GM21423 (cell line): ENCODE results near the gene RAD51B.
"Not testable (repeated sequence)": the region's sequence is repeated elsewhere in the genome, so short reads cannot be mapped to it uniquely, and the experiment has no call there.

Source experiments
- ATAC-seq: cut with Tn5 transposase; IDR thresholded peaks from one replicate; pipeline ENCODE4 v1.9.1; 2021; ENCODE audit warnings: mild to moderate bottlenecking, moderate library complexity; ENCODE audit not compliant: unreplicated experiment

Gene RAD51B

DNA sequence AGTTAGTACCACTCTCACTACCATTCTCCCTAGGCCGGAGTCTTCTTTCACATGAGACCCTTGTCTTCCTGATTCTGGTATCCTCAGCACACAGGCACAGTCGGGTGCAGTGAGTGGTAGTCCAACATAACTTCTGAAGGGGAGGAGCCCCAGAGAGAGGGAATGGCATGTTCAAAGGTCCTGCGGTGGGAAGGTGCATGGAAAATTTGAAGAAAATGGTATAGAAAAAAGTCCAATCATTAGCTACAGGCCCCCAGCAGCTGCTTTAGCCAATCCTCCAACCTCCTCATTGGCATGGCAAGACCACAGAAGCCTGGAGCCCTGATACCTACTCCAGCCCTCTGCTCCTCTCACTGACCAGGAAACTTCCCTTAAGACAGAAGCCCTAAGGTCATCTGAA lies 876.7 kb downstream of the RAD51B start:
- no peak for ATAC-seq

DNA sequence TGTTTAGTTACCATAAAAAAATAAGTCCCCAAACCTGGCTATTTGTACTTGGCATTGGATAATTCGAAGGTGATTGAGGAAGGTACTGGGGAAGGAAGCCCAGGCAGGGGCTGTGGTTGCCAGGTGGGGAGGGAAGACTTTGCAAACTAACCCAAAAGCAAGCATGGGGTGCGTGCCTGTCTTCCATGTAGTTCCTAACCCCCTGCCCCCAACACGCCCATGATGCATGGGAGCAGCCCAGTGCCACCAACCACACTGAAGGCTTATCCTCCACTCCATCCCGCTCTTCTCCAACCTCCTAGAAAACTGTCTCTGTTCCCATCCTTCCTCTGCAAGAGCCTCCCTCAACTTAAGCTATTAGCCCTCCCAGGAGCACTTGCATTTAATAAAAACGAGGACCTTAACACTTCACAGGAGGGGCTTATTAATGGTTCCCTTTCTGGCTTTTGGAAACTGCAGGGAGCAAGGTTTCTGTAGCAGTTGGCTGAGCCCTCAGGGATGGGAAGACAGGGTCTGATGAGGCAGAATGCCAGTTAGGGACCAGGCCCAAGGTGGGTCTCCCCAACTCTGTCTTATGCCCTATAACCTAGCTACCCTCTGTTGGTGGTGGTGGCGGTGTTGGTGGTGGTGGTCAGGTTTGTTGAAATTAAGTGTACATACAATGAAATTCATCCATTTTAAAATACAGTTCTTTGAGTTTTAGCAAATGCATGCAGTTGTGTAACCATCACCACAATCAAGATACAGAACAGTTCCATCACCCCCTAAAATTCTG lies 877.3 kb downstream of the RAD51B start:
- no peak for ATAC-seq

DNA sequence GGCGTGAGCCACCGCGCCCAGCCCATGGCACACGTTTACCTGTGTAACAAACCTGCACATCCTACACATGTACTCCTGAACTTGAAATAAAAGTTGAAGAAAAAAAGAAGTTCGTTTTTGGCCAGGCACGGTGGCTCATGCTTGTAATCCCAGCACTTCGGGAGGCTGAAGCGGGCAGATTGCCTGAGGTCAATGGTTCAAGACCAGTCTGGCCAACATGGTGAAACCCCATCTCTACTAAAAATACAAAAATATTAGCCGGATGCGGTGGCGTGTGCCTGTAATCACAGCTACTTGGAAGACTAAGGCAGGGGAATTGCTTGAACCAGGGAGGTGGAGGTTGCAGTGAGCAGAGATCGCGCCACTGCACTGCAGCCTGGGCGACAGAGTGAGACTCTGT lies 879.2 kb downstream of the RAD51B start:
- ATAC-seq = not testable (repeated sequence)

DNA sequence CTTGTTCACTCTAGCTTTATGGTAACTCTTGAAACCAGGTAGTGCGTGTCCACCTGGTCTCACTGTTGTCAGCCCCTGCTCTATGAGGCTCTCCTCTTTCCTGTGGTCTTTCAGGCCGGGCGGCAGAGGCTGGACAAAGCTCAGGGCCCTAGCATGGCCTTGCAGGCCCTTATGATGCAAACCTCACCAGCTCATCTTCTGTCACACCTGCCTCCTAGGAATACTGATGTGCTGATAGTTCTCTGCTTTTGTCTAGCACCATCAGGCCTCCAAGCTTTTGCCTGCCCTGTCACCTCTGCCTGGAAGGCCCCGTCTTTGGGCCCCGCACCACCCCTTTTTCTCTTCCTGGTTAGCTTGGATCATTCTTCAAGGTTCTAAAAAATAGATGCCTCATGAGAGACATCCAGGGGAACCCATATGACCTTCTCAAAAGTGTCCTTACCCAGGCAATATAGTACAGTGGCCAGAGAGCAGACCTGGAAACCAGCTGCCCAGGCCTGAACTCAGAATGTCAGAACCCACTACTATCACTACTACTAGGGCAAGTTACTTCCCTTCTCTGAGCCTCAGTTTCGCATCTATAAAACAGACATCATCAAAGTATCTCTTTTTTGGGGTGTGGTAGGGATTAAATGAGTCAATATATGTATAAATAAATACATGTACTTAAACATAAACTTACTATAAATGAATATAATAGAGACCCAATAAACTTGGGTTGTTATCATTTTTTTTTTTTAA lies 881.6 kb downstream of the RAD51B start:
- no peak for ATAC-seq

DNA sequence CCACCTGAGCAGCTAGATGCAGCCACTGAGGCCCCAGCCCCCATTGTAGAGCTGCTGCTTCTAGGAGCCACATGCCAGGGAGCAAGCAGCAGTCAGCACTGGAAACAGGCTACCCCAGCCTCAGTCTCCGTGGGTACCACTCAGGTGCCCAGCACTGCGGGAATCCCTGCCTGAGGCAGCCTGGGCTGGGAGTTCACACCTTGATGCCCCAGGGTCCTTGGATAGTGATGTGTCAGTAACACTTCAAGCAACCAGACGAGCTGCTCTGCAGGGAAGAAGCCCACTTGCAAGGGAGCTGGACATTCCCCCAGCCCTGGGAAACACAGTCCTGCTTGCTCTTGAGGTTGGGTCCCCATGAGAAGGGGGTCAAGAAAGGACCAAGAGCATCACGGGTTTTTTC lies 882.6 kb downstream of the RAD51B start:
- ATAC-seq = no peak

DNA sequence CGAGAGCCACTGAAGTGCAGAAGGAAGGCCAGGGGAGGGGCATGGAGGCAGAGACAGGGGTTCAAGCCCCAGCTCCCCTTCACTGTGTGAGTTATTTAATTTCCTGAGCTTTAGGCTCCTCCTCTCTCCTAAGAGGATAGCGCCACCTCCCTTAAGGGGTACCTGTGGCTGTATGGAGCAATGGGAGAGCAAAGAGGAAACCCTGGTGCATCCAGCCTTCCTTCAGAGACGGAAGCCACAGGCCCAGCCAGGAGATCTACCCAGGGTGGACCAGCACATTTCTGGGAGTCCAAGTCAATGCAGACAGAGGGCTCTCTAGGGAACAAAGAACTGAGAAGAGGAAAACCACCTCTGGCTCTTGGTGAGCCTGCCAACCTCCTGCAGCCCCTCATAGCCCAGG lies 883.0 kb downstream of the RAD51B start:
- ATAC-seq = no peak

DNA sequence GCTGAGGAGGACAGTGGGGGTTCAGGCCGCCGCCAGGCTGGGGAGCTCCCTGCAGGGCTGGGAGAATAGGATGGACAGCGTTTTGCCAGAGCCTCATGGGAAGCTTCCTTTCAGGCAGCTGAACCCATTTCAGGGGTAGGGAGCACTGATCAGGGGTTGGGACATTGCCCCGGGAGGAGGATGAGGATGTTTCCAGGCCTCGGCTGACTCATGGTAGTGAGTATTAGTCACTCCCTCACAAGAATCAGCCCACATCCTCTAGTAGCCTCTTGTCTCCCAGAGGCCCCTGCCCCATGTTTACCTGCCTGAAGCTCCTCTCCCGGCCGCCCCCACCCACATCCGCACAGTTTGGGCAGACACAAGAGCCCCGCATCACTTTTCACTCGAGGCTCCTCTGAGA lies 883.5 kb downstream of the RAD51B start:
- ATAC-seq = no peak

DNA sequence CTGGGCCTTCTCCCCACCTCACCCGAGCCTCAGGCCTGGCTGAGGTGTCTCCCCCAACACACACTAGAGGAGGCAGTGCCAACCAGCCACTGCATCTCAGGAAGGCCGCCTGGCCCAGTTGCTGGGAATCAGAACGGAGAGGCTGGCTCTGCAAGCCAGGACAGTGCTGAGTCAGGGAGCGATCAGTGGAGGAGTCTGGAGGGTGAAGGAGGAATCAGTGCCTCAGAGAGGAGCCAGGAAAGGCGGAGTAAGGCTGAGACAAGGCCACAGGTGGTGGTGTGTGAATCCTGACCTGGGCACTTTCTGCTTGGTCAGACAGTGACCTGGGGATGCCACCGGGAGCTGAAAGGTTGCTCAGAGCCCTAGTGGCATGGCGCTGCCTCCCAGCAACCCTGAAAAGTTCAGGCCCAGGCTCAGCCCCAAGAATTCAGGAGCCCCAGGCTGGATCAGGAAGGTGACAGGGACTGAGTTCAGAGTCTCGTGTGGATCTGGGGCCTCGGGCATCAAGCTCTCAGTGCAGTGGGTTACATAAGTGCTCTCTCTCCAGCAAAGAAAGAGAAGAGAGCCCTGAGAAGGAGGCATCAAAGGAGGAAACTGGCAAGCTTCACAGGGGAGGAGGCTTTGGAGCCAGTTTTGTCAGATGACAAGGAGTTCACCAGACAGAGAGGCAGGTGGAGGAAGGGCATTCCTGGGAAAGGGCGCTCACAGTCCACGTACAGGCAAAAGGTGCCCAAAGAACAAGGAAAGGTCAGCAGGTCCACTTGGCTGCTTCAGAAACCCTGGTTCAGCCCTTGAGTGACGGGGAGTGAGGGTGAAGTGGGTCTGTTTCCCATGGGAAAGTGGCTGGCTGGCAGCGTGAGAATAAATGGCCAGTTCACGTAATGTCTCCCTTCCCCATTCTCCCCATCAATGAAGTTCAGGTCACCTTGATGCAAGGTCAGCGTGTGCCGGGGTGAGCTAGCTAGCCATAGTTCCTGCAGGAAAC lies 885.4 kb downstream of the RAD51B start:
- ATAC-seq = no peak

DNA sequence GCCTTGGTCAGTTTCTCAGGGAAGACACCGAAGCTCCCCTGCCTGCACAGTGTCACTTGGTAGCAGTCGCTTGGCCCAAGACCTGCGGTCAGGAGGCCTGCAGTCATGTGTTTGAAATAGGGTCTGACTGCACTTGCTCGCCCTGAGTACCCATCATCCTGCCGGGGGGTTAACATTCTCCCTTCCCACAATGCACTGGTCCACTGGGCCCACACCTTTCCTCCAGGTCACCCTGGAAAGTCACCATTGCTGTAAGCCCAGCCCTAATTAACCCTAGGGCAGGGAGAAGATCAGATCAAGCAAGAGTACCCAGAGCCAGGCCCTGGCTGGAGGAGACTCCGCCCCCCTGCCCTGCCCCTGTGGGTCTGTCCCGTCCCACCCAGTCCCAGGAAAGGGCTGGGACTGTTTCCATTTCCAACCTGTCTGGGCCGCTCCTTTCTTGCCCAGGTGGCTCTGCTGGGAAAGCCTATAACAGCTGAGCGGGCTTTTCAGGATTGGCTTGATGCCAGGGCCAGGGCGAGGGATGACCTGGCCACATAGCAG lies 886.2 kb downstream of the RAD51B start:
- ATAC-seq = no peak

DNA sequence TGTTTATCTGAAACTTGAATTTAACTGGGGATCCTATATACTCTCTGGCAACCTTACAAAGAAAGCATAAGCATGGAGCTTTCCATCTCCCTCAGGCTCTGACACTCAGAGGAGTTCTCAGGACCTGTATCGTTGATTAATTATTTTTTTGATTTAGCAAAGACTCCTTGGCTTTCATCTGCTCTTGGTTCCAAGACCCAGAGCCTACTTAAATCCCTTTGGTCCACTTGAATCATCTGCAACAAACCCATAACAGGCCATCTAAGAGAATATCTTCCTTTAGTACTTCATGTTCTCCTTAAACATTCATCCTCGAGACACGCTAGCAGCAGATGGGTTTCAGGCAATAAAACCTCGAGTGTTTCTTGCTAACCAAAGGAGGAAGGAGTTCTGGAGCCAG lies 887.9 kb downstream of the RAD51B start:
- no peak for ATAC-seq

DNA sequence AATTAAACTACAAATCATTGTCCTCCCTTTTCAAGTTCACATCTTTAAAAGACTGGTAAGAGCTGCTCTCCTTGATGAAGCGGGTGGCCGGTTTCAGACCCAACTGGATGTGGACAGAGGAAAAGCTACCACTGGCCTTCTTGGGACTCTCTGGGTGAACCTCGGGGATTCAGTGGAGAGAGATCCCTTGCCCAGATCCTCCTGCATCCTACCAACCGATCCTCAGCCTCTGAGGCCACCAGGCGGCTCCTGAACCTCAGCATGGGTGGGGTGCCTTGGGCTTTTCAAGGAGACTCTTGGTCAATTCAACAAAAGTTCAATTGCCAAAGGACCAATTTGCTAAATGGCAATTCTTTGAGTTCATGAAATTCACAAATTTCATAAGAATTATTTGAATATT lies 888.8 kb downstream of the RAD51B start:
- ATAC-seq = no peak

DNA sequence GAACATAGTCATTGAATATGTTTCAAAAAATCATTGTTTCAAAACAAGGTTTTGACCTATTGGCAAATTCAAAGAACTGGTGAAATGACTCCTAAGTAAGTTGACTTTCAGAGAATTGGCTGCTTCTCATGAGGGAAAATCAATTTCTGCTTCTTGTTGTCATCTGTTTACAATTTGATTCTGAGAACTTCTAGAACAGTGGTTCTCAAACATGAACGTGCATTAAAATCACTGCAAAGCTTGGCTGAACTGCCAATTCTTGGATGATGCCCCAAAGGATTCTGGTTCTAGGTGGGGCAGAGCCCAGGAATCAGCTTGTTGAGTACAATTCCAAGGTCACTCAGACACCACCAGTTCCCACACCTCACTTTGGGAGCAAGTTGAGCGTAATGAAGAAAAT lies 889.4 kb downstream of the RAD51B start:
- ATAC-seq = no peak

DNA sequence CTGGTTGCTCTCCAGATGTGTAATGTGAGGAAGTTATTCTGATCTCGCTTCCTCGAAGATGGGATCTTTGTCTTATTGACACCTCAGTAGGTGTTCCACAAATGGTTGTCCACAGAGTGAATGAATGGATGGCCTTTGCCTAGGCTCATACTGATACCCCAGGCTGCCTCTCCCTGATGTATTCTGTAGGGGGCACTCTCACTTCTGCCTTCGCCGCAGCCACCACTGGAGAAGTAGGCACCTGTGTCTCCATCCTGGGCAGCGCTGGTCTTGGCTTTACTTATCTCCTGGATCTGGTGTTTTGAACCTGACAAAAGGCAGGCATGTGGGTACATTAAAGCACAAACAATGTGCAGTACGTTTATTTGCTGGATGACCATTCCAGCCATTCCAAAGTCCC lies 891.2 kb downstream of the RAD51B start:
- ATAC-seq = no peak

DNA sequence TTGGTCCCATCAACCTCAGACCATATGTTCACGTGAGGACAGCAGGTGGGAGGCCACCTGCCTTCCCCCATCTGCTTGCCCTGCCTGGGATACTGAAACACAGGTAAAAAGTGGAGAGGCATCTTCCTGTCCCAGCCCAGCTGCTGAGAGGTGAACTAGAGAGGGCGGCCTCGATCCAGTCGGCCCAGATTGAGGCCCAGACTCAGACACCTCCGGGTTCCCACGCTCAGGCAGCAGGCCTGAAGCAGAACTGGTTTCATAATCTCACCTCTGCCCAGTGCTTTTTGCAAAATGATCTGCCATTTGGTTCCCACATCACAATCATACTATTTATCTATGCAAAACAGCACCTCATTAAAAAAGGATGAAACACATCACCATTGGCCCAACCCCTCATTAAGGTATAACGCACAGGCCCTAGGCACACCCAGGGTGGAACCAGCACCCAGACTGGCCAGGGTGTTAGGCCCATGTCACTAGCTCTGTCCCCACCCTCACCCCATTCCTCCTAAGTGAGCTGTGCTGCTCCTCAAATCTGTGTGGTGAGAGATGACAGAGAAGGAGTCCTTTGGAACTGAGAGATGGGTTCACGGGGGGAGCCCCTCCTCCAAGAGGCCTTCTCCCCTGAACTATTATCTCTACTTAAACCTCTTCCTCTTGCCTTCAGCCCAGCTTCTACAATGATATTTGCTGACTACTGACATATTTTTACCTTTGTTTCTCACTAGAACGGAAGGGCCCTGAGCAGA lies 892.2 kb downstream of the RAD51B start:
- no peak for ATAC-seq

DNA sequence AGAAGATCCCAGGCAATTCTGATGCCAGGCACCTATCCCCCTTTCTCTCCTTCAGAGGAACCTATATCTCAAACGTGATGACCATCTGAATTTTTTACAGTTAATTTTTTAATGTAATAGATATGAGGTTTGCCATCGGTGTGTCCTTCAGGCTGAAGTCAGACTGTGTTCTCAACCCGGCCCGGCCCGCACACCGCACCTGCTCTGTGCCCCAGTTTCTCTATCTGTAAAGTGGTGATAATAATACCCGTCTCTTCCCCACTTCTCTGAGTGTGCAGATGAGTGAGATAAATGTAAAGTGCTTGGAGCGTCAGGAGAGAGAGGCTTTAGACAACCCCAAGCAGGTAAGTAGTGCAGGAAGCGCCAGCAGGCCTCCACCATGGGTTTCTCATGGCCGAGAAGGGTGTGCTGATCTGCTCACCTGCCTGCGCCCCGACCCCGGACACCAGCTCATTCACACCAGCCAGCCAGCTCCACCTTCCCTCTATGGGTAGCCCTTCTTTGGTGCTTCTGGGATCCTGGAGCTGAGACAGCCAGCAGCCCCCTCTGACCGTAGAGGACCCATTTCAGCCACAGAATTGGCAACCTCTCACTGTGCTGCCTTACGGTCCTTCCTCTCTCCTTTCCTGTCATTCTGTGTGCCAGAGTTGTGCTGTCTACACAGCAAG lies 893.3 kb downstream of the RAD51B start:
- no peak for ATAC-seq

DNA sequence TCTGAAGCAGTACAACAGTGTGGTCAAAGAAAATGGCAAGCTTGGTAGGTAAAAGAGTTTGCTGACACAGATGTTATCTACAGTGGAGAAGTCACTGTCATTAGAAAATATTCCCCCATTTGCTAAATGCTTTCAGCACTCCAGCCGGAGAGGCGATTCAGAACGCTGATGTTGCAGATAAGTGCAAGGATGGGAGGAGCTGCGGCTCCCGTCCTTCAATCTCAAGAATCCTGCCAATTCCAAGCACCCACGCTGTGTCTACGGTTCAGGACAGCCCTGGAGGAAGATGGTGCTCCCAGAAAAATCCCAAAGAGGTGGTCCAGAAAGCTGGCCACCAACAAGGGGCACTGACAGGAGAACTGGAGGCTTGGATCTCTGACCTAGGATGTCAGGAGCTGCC lies 894.2 kb downstream of the RAD51B start:
- ATAC-seq = no peak

DNA sequence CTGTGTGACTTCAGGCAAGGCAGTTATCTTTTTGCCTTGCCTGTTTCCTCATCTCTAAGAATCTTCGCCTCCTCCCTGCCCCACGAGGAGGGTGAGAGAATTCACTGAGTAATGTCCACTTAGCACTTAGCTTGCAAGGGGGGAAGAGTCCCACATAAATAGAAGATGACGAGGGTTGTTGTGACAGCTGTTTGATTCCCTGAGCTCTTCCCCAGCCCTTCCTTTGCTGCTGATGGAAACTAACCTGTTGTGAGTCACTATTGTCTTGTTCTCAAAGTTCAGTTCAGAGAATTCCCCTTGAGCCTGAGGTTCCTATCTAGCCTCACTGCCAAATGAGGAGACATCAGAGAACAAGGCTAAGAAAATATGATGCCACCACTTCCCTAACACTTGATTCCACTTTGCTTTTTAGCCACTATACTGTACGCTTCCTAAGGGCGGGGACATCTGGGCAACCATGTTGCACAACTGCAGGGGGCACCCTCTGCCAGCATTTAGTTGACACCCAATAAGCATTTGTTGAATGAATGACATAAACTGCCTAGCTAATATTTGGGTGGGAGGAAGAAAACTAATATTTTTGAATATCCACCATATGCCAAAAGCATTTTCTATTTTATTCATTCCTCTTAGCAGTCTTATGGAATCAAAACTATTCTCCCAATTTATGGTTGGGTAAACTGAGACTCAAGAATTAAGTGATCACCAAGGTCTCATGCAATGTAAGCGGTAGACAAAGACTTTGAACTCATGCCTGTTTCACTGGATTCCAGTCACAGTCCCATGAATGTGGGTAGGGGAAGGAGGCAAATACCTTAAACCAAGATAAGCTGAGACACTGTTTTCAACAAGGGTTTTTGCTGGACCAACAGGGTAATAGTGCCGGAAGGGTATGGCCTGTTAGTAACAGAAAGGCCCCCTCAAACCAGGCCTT lies 895.7 kb downstream of the RAD51B start:
- ATAC-seq = no peak

DNA sequence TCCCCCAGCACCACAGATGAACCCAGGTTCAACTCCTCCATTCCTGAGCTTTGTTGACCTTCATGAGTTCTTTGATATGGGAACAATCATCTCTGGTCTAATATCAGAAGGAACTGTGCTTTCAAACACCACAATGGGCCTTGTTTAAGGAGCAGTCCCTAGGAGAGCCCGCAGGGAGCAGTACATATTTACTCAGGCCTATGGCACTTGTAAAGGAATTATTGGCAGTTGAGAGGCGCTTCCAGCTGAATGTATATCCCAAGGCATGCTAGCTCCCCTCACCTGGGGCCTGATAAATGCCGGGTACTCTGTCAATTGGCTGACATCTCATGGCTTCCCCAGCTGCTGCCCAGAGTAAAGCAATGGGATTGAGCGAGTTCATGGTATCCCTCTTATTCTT lies 897.1 kb downstream of the RAD51B start:
- no peak for ATAC-seq
